Measurements from ENCODE around the gene RAB11B.
A peak's percentile ranks its signal among the peaks of the same experiment; 100 is the strongest.
"Not testable (repeated sequence)": the region's sequence is repeated elsewhere in the genome, so short reads cannot be mapped to it uniquely, and the experiment has no call there.

The RAB11B gene

DNA sequence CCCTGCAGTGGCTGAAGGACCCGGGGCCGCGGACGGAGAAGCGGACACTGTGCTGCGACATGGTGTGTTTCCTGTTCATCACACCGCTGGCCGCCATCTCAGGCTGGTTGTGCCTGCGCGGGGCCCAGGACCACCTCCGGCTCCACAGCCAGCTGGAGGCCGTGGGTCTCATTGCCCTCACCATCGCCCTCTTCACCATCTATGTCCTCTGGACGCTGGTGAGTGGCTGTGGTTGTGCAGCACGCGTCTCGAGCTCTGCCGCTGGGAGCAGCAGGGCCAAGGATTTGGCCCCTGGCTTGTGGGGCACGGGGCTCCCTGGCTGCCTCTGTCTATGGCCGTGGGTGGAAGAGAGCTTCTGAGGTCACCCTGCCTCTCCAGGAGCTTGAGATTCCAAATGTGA, 40.5 kb downstream of the RAB11B start:
- Mint-ChIP-seq H3K4me3 (no peak overlapping the region), H3K27ac (no peak overlapping the region), H3K27me3 (ENCODE audit: low read depth) (no peaks in the 10 kb centered on the region), H3K9me3 (no peaks in the 10 kb centered on the region), H3K4me1 (no peaks in the 10 kb centered on the region), H3K36me3 (ENCODE audit: low read depth) (peaks cover 13% of the 10 kb centered on the region)
- no peak for TF ChIP-seq CTCF (IDR thresholded peaks at IDR 0.05; ENCODE audit: unreplicated experiment in 3 of 3)

DNA sequence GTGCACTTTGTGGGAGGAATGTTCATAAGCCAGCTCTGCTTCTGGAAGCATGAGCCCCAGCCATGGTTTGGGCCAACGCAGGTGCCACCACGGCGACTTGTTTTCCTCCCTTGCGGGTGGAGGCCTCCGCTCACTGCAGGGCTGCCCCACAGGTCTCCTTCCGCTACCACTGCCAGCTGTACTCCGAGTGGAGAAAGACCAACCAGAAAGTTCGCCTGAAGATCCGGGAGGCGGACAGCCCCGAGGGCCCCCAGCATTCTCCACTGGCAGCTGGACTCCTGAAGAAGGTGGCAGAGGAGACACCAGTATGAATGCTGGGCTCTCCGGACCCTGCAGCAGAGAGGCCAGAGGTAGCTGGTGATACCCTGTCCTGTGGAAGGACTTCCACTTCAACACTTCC, 48.1 kb downstream of the RAB11B start:
- no peaks in the 10 kb centered on the region for H3K27me3 Mint-ChIP-seq (ENCODE audit: low read depth)
- H3K9me3 Mint-ChIP-seq, result no peaks in the 10 kb centered on the region
- peaks cover 5% of the 10 kb centered on the region for H3K36me3 Mint-ChIP-seq (ENCODE audit: low read depth)
- no peaks in the 10 kb centered on the region for H3K4me1 Mint-ChIP-seq
- H3K27ac Mint-ChIP-seq, result no peak overlapping the region
- no peak overlapping the region for H3K4me3 Mint-ChIP-seq
- TF ChIP-seq CTCF (IDR thresholded peaks at IDR 0.05; ENCODE audit: unreplicated experiment in 3 of 3), result no peak

DNA sequence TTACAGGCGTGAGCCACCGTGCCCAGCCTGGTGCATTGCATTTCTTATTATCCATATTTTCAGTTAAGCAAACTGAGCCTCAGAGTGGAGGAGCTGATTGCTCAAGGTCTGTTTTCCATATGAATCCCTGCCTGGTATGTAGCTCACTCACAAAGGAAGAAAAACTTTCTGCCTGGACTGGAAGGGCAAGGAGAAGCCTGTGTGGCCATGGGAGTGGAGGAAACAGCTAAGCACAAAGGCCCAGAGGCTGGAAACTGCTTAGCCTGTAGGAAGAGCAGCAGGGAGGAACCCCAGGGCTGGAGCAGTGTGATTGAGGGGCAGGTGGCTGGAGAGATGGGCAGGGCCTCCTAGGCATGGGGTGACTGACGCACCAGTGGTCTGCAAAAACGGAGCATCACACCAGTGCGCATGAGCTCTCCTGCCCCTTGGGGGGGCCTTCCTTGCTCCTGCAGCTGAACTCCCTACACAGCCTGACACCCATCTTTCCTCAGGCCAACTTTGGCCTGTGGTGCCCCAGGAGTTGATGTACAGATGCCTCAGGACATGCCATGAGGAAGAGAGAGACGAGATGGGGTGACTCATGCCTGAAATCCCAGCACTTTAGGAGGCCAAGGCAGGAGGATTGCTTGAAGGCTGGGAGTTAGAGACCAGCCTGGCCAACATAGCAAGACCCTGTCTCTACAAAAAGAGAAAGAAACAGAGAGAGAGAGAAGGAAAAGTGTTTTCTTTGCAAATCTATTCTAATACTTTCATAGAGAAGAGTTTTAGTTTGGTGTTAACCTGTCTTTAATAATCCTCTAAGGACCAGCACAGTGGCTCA, 51.8 kb downstream of the RAB11B start:
- H3K4me3 Mint-ChIP-seq, result peak overlapping the region; percentile 40 to 78 (median 66)
- H3K9me3 Mint-ChIP-seq, result no peaks in the 10 kb centered on the region
- no peaks in the 10 kb centered on the region for H3K27me3 Mint-ChIP-seq (ENCODE audit: low read depth)
- peak overlapping the region in 1 of 3 experiments; percentile 39 for H3K27ac Mint-ChIP-seq
- H3K36me3 Mint-ChIP-seq (ENCODE audit: low read depth), result peaks cover 17% of the 10 kb centered on the region
- TF ChIP-seq CTCF (IDR thresholded peaks at IDR 0.05; ENCODE audit: unreplicated experiment in 3 of 3), result no peak
- H3K4me1 Mint-ChIP-seq, result peaks cover 19% of the 10 kb centered on the region

- H3K36me3 Mint-ChIP-seq (ENCODE audit: low read depth), result peaks cover 30% of the 10 kb centered on the region
- H3K27ac Mint-ChIP-seq, result peak overlapping the region; percentile 97 to 98 (median 97)
- peaks cover 35% of the 10 kb centered on the region for H3K4me1 Mint-ChIP-seq
- H3K9me3 Mint-ChIP-seq; H3K27me3 Mint-ChIP-seq (ENCODE audit: low read depth): not testable (repeated sequence)
- peak overlapping the region; percentile 96 to 98 (median 97) for H3K4me3 Mint-ChIP-seq
Measured at GRCh38 chr19:8444140-8444676, 54.0 kb downstream of the RAB11B start.

GRCh38 chr19:8444677-8445487, 54.7 kb downstream of the RAB11B start, which contains the start of gene HNRNPM:
Gene HNRNPM (plus strand): TSS chr19:8444975. CDS start chr19:8444999, 24 bp downstream.
- H3K9me3 Mint-ChIP-seq, result no peaks in the 10 kb centered on the region
- no peaks in the 10 kb centered on the region for H3K27me3 Mint-ChIP-seq (ENCODE audit: low read depth)
- peak within 1 kb of the TSS; percentile 97 to 98 (median 97) for H3K27ac Mint-ChIP-seq
- peaks cover 31% of the 10 kb centered on the region for H3K36me3 Mint-ChIP-seq (ENCODE audit: low read depth)
- H3K4me1 Mint-ChIP-seq, result peaks cover 39% of the 10 kb centered on the region
- no peak for TF ChIP-seq CTCF (IDR thresholded peaks at IDR 0.05; ENCODE audit: unreplicated experiment in 3 of 3)
- H3K4me3 Mint-ChIP-seq, result peak within 1 kb of the TSS; percentile 96 to 98 (median 97)

DNA sequence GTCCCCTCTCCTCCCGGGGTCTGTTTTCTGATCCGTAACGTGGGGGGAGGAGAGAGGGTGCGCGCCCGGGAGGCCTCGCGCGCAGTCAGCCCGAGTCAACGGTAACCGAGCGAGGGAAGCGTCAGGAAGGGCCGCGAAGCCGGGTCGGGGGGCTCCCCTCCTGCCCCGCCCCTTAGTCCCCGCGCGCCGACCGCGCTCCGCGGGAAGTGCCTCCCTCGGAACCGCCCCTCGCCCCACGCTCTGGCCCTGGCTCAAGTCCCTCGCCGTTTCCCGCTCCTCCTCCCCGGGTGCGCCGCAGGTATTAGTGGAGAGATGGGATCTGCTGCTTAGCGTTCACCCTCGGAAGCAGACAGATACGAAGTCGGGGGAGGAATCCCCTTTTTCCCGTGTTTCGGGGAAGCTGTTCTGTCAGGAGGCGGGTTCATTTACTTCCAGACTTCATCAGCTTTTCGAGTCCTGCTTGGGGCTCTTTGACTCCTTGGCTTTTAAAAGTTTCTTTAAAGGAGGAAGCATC, 55.4 kb downstream of the RAB11B start:
- Mint-ChIP-seq H3K4me3 (peak overlapping the region; percentile 93 to 98 (median 97)), H3K27ac (peak overlapping the region; percentile 51 to 92 (median 83)), H3K9me3 (no peaks in the 10 kb centered on the region), H3K27me3 (ENCODE audit: low read depth) (no peaks in the 10 kb centered on the region), H3K4me1 (peaks cover 42% of the 10 kb centered on the region), H3K36me3 (ENCODE audit: low read depth) (peaks cover 31% of the 10 kb centered on the region)
- TF ChIP-seq CTCF (IDR thresholded peaks at IDR 0.05; ENCODE audit: unreplicated experiment in 3 of 3), result no peak
